ENCODE measurements around the gene HIGD2A. TPM values are rescaled to one million over a fixed set of nuclear protein-coding genes. Genes with fewer than 3 reads are reported as not detected.

Gene HIGD2A
- total and polyA plus RNA-seq, 2 experiments from 2014 or later: 67.7 to 194 TPM

GRCh38 chr5:176394096-176394495, 5.5 kb downstream of the HIGD2A start:
- H3K36me3 ChIP-seq (ENCODE audit: insufficient read depth): no peaks in the 10 kb centered on the region
- ATAC-seq (no peak), DNase-seq (ENCODE audit: low spot score) (no peak)
- no peaks in the 10 kb centered on the region for H3K9me2 ChIP-seq (ENCODE audit: insufficient read depth)
- H3K4me3 Mint-ChIP-seq: no peak overlapping the region
- H3K27ac Mint-ChIP-seq: no peak overlapping the region
- H3K27me3 ChIP-seq (ENCODE audit: insufficient read depth): no peaks in the 10 kb centered on the region
- no peak overlapping the region for H3K4me2 ChIP-seq
- H3K27ac ChIP-seq (ENCODE audit: low read depth): no peak overlapping the region
- no peak overlapping the region for H3K4me3 ChIP-seq
- no peaks in the 10 kb centered on the region; the same call in 2 of the 3 replicates for H3K9me3 Mint-ChIP-seq
- no peaks in the 10 kb centered on the region for H3K79me2 ChIP-seq (replicated peaks; ENCODE audit: insufficient read depth)
- H3K36me3 Mint-ChIP-seq (ENCODE audit: low read depth): peaks cover 16% of the 10 kb centered on the region; the same call in 2 of the 3 replicates
- no peaks in the 10 kb centered on the region for H3F3A ChIP-seq (replicated peaks; ENCODE audit: low read depth)
- TF ChIP-seq REST (IDR thresholded peaks at IDR 0.05; ENCODE audit: unreplicated experiment): no peak
- no peak for TF ChIP-seq ZNF462 (CRISPR knock-in tag; IDR thresholded peaks at IDR 0.05)
- no peak overlapping the region for H2AFZ ChIP-seq
- peaks cover 12% of the 10 kb centered on the region for H3K27me3 Mint-ChIP-seq (ENCODE audit: insufficient read depth, low read depth, poor library complexity)
- H3K4me1 Mint-ChIP-seq: peaks cover 7% of the 10 kb centered on the region; the same call in 1 of the 3 replicates
- no peaks in the 10 kb centered on the region for H4K20me1 ChIP-seq (replicated peaks; ENCODE audit: insufficient read depth)
- H3K4me1 ChIP-seq (ENCODE audit: insufficient read depth): no peaks in the 10 kb centered on the region; the same call in 1 of the 2 replicates

Data from GM23338 (cell line).